NCI-H2171 (cell line): ENCODE measurements around the gene ACP4.
"Not testable (repeated sequence)": the region's sequence is repeated elsewhere in the genome, so short reads cannot be mapped to it uniquely, and the experiment has no call there.

Experiments used
- DNase-seq: peaks from one replicate; lab custom pipeline; 2025; lab: John Stamatoyannopoulos, UW

The ACP4 gene

DNA sequence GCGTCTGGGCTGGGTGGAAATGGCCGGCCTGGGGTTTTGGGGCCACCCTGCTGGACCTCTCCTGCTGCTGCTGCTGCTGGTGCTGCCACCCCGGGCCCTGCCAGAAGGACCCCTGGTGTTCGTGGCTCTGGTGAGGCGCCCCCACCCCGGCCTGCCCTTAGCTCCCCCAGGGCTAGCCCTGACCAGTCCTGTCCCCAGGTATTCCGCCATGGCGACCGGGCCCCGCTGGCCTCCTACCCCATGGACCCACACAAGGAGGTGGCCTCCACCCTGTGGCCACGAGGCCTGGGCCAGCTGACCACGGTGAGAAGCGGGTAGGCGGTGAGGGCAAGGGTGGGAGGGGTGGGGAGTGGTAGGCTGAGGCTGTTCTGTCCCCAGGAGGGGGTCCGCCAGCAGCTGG is at the start of gene ACP4:
Gene ACP4, plus strand, starts transcription at position 20 of the 400 bp plus-strand sequence. Its CDS starts 0 bp downstream, at position 20.
- no peak for DNase-seq

DNA sequence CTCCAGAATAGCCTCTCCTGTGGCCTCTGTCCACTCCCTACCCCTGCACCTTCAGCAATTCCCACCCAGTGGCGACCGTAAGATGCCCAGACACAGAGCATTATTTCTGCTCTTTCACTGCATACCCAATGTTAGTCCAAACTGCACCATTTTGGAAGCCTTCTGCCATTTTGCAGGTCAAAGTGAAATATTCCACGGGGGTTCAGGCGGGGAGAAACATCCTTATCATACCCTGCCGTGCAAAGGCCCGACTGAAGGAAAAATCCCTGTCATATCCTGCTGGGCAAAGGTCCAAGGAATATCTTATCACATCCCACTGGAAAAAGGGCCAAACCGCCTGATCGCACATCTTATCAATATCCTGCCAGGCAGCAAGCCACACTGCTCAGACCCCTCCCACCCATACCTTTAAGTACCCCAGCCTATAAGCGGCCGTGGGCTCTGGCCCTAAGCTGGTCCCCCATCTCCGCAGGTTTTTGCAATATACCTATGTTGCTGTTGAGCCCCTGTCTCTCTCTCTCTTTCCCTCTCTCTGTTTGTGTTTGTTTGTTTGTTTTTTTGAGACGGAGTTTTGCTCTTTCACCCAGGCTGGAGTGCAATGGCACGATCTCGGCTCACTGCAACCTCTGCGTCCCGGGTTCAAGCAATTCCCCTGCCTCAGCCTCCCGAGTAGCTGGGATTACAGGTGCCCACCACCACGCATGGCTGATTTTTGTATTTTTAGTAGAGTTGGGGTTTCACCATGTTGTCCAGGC is 48.9 kb upstream of the ACP4 start:
- DNase-seq = no peak

DNA sequence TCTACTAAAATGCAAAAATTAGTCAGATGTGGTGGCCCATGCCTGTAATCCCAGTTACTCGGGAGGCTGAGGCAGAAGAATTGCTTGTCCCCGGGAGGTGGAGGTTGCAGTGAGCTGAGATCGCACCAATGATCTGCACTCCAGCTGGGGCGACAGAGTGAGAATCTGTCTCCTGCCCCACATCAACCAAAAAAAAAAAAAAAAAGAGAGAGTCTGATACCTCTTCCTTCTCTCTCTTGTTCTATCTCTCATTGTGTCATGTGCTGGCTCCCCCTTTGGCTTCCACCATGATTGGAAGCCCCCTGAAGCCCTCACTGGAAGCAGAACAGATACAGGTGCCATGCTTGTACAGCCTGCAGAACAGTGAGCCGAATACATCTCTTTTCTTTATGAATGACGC is 46.7 kb upstream of the ACP4 start:
- DNase-seq = no peak

- no peak for DNase-seq
Observed at GRCh38 chr19:50745221-50745620, 45.0 kb upstream of the ACP4 start.

DNA sequence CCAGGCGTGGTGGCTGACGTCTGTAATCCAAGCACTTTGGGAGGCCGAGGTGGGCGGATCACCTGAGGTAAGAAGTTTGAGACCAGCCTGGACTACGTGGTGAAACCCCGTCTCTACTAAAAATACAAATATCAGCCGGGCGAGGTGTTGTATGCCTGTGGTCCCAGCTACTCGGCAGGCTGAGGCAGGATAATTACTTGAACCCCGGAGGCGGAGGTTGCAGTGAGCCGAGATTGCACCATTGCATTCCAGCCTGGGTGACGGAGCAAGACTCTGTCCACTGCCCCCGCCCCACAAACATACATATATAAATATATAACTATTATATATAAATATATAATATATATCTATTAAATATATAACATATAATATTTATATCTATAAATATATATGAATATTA is 43.1 kb upstream of the ACP4 start:
- not testable (repeated sequence) for DNase-seq

DNA sequence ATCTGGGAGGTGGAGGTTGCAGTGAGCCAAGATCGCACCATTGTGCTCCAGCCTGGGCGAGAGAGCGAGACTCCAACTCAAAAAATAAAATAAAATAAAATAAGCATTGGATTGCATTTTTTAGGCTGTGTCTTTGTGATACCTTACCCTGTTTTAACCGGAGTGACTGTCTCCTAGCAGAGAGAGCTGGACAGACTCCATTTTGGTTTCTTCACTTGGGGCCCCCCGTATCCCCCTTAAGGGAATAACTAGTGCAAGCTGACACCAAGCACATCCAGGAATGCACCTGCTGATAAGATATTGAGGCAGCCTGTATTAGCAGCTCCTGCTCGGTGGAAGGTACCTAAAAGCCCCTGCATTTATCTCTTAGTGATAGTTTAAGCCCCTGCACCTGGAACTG is 40.7 kb upstream of the ACP4 start:
- no peak for DNase-seq

DNA sequence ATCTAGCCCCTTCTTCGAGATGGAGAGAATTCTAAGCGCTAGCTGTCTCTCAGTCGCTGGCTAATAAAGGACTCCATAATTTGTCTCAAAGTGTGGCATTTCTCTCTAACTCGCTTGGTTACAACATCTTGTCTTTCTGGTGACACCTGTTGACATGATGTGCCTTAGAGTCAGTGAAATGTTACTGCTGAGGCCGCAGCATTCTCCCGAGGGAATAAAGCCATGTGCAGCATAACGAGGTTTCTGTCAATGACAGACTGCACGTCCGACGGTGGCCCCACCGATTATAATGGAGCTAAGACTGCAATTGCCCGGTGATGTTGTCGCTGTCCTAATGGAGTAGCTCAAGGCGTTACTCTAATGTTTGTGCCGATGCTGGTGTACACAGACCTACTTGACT is 40.2 kb upstream of the ACP4 start:
- no peak for DNase-seq

DNA sequence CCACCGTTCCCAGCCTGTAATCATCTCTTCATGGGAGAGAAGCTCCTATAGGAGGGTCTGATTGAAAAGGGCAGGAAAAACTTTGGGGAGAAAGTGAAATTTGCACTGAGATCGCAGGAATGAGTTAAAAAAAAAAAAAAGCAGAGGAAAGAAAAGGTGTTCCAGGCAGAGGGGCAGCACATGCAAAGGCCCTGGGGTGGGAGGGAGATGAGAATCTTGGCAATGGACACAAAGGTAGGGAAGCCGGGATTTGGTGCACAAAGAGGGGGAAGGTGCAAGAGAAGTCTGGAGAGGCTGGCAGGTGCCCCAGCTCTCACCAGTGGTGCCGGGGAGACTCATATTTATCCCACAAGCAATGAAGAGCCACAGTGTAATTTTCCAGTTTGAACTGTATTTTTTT is 36.3 kb upstream of the ACP4 start:
- no peak for DNase-seq

DNA sequence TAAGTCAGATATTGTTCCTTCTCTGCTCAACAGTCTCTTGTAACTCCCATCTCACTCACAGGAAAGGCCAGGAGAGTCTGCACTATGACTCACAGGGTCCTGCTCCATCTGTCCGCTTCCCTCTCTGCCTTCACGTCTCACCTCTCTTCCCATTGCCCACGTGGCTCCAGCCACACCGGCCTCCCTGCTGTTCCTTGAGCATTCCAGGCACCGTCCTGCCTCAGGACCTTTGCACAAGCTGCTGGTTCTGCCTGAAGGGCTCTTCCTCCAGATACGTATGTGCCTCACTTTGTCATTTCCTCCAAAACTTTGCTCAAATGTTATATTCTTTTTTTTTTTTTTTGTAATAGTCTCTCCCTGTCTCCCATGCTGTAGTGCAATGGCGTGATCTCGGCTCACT is 34.0 kb upstream of the ACP4 start:
- DNase-seq = not testable (repeated sequence)

- DNase-seq = not testable (repeated sequence)
Observed at GRCh38 chr19:50757624-50758023, 32.6 kb upstream of the ACP4 start.

- not testable (repeated sequence) for DNase-seq
Observed at GRCh38 chr19:50759076-50759475, 31.1 kb upstream of the ACP4 start.

- peak; percentile 20 for DNase-seq
Observed at GRCh38 chr19:50759886-50760285, 30.3 kb upstream of the ACP4 start.

DNA sequence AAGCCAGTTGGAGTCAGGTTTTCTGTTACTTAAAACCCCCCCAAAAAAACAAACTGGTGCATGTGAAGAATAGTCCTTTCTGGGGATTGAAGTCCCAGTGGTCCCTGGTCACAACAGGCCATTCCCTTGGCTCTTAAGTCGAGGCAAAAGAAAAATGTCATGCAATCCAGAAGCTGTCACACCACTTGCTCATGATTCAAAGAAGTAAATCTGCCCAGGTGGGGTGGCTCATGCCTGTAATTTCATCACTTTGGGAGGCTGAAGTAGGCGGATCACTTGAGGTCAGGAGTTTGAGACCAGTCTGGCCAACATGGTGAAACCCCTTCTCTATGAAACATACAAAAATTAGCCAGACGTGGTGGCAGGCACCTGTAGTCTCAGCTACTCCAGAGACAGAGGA is 28.7 kb upstream of the ACP4 start:
- not testable (repeated sequence) for DNase-seq

- not testable (repeated sequence) for DNase-seq
Observed at GRCh38 chr19:50763521-50763920, 26.7 kb upstream of the ACP4 start.

DNA sequence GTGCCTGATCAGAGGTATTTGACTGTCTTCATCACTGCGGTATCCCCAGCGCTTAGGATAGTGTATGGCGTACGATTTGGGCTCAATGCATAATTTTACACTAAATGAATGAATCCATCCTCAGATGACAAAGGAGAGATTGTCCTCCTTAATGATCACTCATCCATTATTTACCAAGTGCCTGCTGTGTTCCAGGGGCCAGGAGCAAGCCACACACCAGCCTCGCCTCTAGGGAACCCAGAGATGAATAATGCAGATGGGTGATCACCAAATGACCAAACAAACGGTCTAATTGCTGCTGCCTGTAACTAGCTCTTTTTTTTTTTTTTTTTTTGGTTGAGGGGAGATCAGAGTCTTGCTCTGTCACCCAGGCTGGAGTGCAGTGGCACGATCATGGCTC is 25.8 kb upstream of the ACP4 start:
- DNase-seq = no peak

GRCh38 chr19:50766746-50767145 is 23.5 kb upstream of the ACP4 start:
- DNase-seq = not testable (repeated sequence)

DNA sequence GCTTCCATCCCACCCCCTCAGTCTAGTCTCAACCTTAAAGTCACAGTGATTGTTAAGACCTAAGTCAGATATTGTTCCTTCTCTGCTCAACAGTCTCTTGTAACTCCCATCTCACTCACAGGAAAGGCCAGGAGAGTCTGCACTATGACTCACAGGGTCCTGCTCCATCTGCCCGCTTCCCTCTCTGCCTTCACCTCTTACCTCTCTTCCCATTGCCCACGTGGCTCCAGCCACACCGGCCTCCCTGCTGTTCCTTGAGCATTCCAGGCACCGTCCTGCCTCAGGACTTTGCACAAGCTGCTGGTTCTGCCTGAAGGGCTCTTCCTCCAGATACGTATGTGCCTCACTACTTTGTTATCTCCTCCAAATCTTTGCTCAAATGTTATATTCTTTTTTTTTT is 23.0 kb upstream of the ACP4 start:
- DNase-seq = not testable (repeated sequence)

DNA sequence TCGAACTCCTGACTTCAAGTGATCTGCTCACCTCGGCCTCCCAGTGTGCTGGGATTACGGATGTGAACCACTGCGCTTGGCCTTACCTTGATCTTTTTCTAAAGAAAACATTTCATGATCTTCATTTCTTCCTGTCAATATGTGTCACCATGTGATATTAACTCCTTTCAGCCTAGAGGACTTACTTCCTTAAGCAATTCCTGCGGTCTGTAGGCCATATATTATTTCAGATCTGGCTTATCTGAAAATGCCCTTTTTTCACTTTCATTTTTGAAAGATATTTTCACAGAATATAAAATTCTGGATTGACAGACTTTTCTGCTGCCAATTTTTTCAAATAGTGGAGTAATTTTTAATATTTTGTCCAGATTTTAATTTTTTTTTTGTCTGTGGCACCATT is 21.9 kb upstream of the ACP4 start:
- no peak for DNase-seq

DNA sequence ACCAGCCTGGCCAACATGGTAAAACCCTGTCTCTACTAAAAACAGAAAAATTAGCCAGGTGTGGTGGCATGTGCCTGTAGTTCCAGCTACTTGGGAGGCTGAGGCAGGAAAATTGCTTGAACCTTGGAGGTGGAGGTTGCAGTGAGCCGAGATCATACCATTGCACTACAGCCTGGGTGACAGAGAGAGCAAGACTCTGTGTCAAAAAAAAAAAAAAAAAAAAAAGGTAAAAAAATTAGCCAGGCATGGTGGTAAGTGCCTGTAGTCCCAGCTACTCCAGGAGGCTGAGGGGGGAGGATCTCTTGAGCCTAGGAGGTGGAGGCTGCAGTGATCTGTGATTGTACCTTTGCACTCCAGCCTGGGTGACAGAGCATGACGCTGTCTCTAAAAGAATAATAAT is 20.1 kb upstream of the ACP4 start, which contains the start of gene GPR32:
Gene GPR32, plus strand, starts transcription at position 301 of the 400 bp plus-strand sequence. CDS start 137 bp downstream, outside the sequence.
- not testable (repeated sequence) for DNase-seq

GRCh38 chr19:50770888-50771287 is 19.3 kb upstream of the ACP4 start:
- DNase-seq = no peak

GRCh38 chr19:50772476-50772875 is 17.7 kb upstream of the ACP4 start:
- no peak for DNase-seq

GRCh38 chr19:50772912-50773311 is 17.3 kb upstream of the ACP4 start:
- DNase-seq = not testable (repeated sequence)

DNA sequence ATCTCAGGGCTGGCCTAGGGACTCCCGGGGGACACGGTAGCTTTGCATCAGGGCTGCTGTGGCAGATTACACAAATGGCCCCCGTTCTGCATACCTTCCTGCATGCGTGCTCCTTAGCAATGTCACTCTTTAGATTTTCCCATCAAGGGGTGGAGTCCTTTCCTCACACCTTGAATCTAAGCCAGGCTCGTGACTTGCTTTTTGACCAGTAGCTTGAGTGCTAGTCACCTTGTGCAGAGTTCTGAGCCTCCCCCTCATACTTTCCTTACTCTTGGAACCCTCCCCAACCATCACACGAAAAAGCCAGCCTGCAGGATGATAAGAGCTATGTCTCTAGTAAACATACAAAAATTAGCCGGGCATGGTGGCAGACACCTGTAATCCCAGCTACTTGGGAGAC is 16.8 kb upstream of the ACP4 start:
- DNase-seq = not testable (repeated sequence)

DNA sequence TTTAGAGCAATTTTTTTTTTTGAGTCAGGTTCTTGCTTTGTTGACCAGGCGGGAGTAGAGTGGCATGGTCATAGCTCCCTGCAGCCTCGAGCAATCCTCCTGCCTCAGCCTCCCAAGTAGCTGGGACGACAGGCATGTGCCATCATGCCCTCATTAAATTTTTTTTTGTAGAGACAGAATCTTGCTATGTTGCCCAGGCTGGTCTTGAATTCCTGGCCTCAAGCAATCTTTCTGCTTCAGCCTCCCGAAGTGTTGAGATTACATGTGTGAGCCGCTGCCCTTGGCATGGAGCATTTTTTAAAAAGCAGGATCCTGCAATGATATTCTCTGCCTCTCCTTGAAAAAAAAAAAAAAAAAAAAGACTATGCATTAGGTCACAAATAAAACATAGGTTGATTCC is 14.1 kb upstream of the ACP4 start:
- DNase-seq = no peak
